RKO (cell line): Measurements from ENCODE around the gene ODC1.
"Not testable (repeated sequence)": the region's sequence is repeated elsewhere in the genome, so short reads cannot be mapped to it uniquely, and the experiment has no call there.

Source experiments
- DNase-seq: peaks from one replicate; pipeline ENCODE4 v3.0.0-alpha.2; 2016; ENCODE audit warnings: low spot score

ODC1 gene

DNA sequence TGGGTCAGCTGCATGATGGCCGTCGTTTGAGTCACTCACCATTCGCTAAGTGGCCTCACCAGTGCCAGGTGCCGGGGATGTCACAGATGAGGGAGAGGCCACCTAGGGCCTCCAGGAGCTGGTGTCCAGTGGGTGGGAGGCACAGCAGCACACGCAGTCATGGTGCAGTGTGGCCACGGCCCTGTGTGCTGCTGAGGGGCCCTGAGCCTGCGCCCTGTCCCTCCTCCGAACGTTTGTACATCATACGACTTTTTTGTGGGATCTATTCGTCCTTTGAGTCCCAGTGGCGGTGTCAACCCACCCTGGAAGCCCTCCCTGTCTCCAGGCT lies 30.1 kb upstream of the ODC1 start:
- no peak for DNase-seq

DNA sequence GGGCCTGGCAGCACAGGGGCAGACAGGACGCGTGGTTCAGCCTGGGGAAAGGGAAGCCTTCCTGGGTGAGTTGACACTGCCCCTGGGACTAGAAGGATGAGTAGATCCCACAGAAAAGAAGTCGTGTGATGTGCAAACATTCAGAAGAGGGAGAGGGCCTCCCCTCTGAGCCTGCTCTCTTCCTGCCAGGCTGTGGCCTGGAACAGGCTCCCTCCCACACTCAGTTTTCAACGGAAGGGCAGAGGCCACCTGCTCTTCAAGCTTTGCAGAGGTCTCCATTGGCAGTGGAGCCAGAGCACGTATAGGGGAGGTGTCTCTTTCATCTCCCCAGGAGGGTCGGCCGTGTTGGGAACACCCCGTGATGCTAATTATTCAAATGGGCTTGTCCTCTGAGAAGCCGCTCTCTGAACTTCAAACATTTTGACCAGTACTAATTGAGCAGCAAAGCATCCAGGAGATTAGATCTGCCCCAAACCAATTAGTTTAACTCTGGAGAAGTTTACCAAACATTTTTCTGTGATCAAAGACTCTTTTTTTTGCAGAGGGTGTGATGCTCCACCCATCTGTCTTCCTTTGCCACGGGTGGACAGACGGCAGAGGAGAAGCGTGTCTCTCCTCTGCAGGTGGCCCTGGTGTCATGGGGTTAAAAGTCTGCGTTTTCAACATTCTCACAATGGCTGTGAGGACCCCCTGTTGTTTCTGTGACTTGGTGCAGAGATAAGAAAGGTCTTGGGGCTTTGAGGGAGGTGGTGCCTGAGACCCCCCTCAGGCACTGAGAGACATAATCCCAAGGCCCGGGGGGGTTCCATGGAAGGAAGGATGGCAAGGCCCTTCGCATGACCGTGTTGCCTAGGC lies 29.5 kb upstream of the ODC1 start:
- no peak for DNase-seq

DNA sequence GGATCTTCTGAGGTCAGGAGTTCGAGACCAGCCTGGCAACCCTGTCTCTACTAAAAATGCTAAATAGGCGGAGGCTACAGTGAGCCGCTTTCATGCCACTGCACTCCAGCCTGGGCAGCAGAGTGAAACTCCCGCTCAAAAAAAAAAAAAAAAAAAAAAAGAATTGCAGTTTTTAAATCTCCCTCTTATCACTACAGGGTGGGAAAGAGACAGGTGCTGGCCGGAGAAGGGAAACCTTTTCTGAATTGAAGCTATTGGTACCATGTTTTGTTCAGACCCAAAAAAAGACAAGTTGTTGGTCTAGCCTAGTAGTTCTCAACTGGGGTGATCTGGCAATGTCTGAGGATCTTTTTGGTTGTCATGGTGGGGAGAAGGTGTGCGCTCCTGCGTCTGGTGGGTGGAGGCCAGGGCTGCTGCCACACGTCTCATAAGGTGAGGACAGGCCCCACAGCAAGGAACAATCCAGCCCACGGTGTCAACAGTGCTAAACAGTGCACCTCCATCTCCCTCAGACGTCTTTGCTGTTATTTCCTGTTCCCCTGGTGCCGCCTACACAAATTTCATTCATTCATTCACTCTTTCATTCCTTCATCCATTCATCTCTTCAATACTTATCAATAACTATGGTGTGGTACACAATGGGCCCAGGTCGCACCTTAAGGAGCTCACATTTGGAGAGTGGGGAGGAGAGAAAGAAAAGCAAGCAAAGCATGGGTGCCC lies 28.8 kb upstream of the ODC1 start:
- no peak for DNase-seq

DNA sequence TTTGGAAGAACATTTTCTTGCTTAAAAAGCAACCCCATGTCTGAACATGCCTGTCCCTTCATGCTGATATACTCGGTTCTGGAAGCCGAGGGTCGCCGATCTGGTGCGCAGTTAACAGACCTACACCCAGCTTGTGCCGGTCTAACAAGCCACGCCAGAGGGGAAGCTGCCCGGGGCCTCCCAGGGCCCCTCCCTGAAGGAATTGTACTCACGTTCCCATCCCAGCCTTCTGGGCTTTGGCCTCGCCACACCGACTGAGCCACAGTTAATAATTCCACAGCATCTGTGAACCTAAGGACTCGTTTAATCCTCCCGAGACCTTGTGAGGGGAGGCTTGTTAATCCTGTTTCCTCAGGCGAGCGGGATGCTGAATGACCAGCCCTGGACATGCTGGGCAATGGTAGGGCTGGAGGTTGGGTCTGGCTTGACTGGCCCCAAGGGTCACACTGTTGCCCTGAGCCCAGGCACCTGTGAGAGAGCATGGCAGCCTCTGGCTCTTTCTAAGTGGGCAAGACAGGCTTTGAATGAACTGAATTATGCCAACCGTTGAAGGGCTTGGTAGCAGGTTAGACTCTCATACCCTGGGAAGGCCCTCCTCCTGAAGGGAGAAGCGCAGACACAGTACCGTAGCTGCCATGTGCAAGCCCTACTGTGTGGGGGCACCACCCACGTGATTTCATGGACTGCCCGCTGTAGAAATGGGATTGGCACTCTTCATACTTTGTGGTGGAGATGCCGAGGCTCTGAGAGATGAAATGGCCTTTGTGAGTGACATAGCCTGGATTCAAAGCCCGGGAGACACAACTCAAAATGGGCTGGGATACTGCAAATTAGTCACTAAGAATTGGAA lies 27.9 kb upstream of the ODC1 start:
- no peak for DNase-seq

DNA sequence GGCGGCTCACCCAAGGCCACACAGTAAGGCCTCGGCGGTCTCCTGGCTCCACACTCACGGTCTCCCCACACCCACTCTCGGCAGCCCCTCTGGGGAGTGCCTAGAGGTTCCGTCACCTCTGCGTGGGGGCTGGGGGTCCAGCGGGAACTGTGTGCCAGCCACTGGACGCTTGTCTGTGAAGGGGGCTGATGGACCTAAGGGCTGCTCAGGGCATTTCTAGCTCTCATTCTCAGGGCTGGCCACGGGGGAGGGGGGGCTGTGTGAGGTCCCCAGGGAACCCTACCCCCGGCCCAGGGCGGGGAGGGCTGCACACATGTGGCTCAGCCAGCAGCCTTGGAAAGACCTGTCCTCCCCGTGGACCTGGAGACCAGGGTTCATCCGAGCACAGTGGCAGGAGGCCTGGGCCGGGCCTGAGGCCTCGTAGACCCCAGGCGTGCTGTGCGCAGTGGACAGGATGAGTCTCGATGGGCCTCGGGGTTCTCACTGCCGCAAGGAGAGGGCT lies 27.1 kb upstream of the ODC1 start:
- DNase-seq: no peak

DNA sequence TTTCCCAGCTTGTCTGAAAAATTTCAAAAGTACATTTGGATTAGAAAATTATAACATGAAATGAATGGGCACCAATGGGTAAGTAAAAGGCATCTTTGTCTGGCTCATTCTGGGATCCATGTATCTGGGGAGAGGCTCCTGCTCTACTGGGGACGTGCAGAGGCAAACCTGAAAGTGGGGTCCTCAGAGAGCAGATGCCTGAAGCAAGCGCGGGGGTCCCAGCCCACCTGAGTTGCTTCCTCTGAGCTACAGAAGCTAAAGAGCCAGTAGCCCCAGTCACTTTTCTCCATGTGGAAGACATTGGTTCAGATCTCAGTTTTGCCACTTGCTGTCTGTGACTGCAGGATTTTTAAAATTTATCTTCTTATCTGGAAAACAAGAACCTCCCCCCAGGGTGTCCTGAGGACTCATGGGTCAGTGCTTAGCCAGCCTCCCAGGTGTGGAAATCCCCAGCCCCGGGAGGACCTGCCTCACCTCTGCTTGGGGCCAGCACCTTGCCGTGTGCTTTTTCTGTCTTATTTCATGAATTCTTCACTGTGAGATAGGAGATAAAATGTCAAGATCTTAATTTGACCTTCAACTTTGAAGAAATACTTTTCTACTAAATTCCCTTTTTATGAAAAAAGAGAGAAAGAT lies 25.1 kb upstream of the ODC1 start:
- DNase-seq: no peak

DNA sequence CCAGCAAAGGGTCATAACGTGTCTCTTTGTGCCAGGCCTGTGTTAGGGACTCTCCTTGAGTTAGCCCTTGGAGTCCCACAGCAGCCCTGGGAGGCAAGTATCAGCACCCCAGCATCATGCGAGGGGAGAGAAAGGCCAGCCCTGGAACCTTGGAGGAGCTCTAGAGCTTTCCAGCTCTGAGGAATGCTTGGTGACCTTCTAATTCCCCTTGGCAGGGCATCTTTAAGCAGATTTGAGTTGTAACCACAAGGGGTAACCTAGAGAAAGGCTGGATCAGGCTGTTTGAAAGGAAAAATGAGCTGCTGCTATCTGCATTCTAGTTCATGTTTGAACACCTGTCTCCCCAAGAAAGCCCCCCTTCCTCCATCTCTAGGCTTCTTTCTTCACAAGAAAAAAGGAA lies 23.8 kb upstream of the ODC1 start:
- no peak for DNase-seq

DNA sequence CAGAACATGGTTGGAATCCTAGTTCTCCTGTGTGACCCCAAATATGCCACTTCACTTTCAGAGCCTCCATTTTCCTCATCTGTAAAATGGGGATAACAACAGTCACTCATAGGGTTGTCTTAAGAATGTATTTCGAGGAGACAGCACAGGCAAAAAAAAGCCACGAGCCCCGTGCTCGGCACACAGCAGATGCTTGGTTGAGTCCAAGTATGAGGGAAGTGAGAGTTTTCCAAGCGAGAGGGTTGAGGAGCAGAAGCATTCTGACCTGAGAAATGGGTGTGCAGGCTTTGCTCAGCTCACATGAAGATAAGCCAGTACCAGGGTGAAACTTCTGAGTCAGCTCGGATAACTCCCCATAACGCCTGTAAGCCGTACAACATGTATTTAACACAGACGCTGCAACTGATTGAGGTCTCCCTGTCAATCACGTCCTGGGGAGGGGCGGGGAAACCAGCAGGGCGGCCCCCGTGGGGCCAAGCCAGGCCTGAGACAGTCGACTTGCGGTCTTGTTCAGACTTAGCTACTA lies 23.0 kb upstream of the ODC1 start:
- no peak for DNase-seq

DNA sequence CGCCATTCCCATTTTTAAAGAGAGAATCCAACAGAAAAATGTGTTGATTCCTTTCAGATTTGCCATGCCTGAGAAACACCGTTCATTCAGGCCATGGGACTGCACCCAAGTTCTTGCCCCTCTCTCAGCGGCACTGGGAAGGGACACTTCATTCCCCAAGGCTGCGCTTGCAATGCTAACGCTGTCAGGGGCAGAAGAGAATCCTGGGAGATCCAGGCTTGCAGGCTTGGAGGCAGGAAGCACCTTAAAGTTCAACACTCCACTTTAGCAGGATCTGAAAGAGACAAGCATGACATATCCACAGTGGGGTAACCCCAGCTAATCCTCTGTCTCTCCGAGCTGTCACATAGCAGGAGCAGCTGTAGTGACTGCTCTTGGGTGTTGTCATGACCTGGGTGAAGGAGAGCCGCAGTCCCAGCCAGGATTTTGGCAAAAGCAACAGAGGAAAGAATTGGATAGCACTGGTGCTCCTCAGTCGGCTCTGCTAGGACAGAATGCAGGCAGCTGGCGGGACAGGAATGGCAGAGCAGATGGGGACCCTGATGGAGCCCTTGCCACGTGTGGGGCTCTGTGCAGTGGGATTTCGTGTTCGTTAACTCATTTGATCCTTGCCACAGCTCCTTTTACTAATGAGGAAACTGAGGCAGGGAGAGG lies 22.0 kb upstream of the ODC1 start:
- no peak for DNase-seq

DNA sequence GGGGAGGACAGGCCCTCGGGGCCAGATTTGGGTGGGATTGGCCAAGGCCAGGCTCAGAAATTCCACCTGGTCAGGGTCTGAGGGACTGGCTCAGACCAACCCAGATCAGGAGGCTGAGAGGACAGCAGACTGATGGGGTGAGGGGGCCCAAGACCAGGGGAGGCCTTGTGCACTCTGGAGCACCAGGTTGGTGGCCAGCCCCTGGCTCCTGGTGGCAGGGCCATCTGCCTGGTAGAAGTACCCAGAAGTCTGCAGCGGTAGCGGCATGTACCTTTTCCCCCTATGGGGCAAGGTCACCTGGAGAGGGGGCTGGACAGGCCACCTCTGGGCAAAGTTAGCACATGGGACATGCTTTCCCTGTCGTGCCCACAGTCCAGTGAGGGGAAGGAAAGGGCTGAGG lies 21.2 kb upstream of the ODC1 start:
- DNase-seq: no peak

DNA sequence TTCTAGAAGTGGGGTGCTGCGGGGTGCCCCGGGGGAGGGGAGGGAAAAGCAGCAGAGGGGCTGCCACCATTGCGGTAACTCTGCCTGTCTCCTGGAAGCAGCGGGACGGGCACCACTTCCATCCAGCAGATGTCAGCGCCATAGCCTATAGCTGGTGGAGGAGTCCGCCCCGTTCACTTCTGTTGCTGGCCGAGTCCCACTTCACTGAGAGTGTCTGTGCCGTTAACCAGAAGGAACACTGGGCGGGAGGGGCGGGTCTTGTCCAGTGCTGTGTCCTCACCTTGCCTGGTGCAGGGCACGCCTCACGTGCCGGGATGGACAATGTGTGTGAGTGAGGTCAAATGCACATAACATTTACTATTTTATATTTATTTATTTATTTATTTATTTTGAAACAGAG lies 19.3 kb upstream of the ODC1 start:
- DNase-seq: no peak

DNA sequence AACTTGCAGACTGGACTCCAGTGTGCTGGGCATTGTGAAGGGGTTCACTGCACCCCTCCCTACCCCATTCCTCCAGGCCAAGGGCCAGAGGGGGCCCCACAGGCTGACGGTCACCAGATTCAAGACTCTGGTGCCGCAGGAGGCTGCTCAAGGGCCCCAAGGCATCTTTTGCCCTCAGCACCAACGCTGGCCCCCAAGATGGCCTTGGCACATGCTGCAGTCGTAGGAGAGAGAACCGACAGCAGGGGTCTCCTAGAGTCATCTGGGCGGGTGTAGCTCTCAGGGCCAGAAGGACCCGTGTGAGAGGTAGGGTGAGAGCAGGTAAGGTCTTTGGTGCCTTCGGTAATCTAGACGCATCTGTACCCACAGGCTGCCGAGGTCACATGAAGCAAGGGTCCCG lies 18.7 kb upstream of the ODC1 start:
- DNase-seq: no peak

DNA sequence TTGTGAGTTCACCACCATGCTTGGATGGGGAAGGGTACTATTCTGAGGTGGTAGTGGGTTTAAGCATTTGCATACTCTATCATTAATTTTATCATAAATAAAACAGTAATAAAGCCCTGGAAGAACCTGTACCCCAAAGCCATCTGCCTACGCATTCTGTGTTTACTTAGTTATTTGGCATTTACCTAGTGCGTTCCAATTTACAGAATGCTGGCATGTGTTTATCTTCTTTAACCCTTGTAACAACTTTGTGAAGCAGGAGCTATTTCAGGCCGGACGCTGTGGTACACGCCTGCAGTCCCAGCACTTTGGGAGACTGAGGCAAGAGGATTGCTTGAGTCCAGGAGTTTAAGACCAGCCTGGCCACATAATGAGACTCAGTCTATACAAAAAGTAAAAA lies 17.8 kb upstream of the ODC1 start:
- no peak for DNase-seq

DNA sequence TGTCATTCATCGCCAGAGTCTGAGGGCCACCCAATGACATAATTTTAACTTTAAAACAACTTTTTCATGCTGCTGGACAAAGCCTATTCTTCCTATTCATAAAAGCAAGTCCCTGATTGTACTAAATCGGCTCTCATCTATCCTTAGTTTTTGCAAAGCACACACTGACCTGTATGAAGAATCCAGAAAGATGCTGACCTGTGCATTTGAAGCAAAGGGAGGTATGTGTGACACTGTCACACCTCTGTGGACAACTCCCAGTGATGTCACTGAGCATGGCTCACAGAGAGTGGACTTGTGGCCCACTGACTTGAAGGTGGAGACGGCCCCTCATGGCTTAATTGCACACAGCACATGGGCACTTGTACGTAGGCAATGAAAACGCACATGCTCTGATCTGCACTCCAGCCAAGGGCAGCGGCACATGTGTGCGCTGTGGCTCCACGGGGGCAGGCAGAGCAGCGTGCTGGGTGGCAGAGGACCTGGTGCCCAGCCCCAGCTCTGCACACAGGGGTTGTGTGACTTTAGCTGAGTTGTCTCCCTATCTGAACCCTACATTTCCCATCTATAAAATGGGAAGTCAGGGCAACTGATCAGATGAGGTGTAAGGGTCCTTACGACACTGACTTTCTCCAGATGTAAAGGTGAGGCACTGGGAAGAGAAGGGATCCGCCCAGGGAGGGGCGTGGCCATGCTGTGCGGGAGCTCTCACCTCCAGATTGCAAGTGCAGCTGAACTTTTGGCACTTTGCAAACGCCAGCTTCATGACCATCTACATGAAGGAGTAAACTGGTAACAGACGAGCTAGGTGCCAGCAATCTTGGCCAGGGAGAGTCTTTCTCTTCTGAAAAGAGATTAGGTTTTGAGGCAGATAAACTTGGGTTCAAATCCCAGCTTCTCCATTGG lies 14.3 kb upstream of the ODC1 start:
- no peak for DNase-seq

DNA sequence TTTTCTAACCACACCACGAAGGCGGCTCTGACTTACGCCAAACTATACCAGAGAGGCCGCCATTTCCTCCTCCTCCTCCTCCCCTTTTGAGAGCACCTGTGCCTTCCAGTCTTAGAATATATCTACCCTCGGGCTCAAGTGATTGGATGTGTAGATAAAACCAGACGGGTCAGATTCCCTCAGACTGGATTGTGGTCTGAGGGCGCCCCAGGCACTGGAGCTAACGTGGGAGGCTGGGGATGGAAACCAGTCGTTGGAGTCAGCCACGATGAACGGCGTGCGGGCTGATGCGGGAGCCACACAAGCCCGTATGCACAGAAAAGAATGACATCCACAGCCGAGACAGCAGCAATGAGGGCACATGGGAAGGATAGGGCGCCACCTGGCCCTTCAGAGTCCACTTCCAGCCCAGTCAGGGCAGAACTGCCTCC lies 12.3 kb upstream of the ODC1 start:
- no peak for DNase-seq

DNA sequence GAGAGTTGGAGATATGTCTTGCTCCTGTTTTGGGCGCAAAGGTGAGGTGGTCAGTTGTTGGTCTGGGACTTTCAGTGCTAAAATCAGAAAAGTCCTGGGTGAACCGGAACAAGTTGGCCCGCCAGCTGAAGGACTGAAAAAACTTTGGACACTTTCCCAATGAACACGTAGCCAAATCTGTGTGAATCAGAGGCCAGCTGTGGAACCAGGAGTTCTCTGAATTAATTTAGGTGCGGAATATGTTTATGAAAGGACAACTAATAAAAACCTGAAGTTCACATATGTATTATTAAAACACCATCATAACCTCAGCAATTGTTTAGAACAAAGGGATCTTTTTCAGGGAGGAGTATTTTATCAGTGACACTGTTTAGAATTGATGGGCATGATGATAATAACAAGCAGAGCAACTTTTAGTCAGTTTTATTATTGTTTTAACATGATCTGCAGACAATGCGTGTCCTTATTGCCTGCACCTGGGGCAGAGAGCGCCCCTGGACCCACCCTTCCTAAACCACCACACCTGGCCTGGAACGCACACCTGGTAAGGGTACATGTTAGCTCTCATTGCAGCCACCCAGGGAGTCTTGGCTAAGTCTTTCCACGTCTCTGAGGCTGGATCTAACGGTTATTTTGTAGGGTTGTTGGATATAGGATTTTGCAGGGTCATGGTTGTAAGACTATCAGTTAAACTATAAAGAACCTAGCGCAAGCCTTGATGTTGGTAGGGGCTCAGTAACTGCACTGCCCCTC lies 9.9 kb upstream of the ODC1 start:
- peak; percentile 53 for DNase-seq

DNA sequence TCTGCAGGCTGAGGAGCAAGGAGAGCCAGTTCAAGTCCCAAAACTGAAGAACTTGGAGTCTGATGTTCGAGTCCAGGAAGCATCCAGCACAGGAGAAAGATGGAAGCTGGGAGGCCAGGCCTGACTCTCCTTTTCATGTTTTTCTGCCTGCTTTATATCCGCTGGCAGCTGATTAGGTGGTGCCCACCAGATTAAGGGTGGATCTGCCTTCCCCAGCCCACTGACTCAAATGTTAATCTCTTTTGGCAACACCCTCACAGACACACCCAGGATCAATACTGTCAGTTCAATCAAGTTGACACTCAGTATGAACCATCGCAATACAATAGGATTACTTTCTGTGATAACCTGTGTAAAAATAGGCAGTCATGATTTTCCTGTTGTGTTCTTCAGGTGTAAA lies 9.1 kb upstream of the ODC1 start:
- DNase-seq: not testable (repeated sequence)

DNA sequence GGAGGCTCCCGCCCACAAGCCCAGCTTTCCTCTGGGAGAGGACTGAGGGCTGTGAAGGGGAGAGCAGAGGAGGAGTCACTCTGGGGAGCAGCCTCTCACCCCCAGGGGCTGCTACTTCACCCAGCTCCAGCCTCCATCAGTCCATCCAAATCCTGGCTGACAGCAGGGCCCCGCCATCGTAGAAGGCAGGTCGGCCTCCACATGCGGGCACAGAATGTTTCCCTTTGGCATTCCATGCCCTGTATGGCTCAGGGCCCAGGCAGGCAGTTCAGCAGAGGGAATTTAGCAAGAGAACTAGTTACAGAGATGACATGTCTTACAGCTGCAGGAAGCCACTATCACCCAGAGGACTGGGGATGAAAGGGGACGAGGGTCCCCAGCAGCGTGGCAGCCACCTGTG lies 6.4 kb upstream of the ODC1 start:
- DNase-seq: no peak

DNA sequence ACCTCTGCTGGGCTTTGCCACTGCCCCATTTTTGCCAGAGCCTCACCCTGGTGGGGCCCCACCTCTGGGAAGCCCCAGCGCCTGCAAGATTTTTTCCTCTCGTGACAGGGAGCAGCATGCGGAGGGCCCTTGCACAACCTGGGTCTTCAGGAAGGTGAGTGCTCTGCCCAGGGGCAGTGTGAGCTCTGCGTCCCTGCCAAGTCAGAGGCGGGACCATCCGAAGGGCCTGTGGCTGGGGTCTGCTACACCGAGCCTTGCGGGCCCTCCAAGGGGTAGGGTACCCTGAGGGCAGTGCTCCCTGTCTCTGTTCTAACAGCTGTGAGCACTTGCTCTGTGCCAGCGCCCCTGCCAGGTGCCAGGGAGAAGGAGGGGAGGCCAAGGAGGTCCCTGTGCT lies 5.8 kb upstream of the ODC1 start:
- DNase-seq: no peak
